Astrocyte (in vitro differentiated cells and primary cell): Measurements from ENCODE around the gene UBTD1.

Experiments
- CTCF ChIP-seq: IDR thresholded peaks from 2 replicates; pipeline ENCODE4 v1.5.1; 2011; ENCODE audit warnings: low read depth, mild to moderate bottlenecking, inconsistent platforms, low read length, moderate library complexity; ENCODE audit not compliant: insufficient read depth
- EZH2 ChIP-seq: IDR thresholded peaks from 2 replicates; pipeline ENCODE4 v1.6.1; 2012; ENCODE audit warnings: mild to moderate bottlenecking, low read length, inconsistent platforms; ENCODE audit not compliant: insufficient read depth

- no peak for TF ChIP-seq EZH2
- no peak for TF ChIP-seq CTCF
Observed at GRCh38 chr10:97517778-97518300, 19.1 kb downstream of the UBTD1 start.
